HG02943 (cell line): ENCODE results near the gene OSBPL10.

Source experiments
- ATAC-seq: cut with Tn5 transposase; IDR thresholded peaks from one replicate; pipeline ENCODE4 v1.9.1; 2021; ENCODE audit warnings: mild to moderate bottlenecking, low read depth, moderate library complexity; ENCODE audit not compliant: unreplicated experiment

The OSBPL10 gene

GRCh38 chr3:31959951-31960792, 20.9 kb downstream of the OSBPL10 start:
- peak; percentile 26 for ATAC-seq

- no peak for ATAC-seq
Measured at GRCh38 chr3:31959251-31959650, 21.8 kb downstream of the OSBPL10 start.

DNA sequence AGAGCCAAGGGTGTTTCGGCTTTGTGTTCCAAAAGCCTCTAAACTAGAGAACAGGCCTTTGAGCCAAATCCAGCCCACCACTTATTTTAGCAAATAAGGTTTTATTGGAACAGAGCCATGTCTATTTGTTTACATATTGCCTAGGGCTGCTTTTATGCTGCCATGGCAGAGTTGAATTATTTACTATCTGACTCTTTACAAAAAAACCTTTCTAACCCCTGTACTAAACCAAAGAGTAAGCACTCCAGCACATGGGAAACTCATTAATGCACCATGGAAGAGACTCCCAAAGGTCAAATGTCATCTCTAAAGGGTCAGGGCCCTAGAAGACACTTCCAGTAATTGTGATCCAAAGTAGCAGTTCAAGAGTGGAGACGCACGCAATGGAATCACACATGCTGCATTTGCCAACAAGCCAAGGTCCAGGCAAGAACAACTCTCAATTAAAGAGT, 22.3 kb downstream of the OSBPL10 start:
- ATAC-seq: no peak

DNA sequence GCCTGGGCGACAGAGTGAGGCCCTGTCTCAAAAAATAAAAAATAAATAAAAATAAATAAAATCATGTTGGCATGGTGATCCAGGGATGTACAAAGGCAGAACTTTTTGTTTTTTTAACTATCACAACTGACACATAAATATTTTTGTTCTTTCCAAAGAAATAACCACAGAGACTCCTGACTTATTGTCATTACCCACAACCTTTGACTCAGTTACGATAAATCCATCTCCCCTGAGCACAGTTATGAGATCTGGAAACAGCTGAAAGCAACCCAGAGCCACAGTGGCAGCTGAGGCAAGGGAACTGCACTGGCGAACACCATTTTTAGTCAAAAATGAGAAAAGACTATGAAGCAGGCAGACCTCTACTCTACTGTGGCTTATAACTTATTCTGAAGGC, 24.0 kb downstream of the OSBPL10 start:
- ATAC-seq: no peak

DNA sequence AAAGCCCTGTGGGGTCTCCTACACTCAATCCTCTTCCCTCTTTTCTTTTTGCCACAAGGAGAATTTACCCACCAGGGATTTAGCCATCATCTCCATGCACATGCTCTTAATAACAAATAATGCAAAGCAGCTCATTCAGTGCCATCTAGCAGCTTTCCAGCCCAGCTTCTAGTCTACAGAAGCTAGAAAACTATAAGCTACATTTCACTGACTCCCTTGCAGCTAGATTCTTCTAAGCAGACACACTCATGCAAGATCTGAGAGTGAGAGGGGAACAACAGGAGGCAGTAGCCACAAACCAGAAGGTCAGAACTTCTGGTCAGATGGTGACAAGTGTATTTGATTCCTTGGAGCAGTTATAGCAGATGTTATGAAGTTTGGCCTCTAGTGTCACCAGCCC, 25.5 kb downstream of the OSBPL10 start:
- no peak for ATAC-seq

- ATAC-seq: no peak
Measured at GRCh38 chr3:31953636-31954035, 27.4 kb downstream of the OSBPL10 start.

DNA sequence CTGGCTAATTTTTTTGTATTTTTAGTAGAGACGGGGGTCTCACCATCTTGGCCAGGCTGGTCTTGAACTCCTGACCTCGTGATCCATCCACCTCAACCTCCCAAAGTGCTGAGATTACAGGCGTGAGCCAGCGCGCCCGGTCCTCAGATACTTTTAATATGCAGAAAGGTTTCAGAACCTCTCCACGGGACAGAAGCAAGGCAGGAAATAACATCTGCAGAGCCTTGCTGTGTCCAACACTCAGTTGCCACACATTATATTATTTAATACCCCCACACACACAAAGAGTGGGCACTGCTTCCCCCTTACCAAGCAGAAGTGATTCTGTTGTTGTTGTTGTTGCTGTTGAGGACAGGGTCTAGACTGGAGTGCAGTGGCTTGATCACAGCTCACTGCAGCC, 28.0 kb downstream of the OSBPL10 start:
- ATAC-seq: no peak

- peak; percentile 92 for ATAC-seq
Measured at GRCh38 chr3:31952205-31952604, 28.9 kb downstream of the OSBPL10 start.

DNA sequence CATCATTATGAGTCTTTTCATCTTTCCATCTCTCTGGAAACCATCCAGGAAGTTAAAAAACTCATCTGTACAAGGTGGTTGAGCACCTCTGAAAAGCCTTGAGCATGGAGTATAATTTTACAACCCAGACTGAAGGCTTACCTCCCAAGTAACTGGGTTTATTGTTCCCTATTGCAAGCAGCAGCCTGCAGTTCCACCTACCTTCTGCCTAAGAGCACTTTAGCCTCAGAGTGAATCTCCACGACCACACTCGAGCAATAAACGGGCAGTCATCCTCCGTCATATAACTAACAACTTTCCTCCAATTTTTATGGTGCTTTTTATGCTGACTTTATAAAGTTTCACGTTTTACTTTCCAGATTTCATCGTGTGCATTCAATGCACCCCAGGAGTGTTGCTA, 32.8 kb downstream of the OSBPL10 start:
- ATAC-seq: no peak

- ATAC-seq: no peak
Measured at GRCh38 chr3:31947671-31948091, 33.4 kb downstream of the OSBPL10 start.

GRCh38 chr3:31947162-31947561, 33.9 kb downstream of the OSBPL10 start:
- no peak for ATAC-seq

- ATAC-seq: no peak
Measured at GRCh38 chr3:31946484-31947081, 34.5 kb downstream of the OSBPL10 start.

GRCh38 chr3:31945738-31946052, 35.4 kb downstream of the OSBPL10 start:
- ATAC-seq: no peak

GRCh38 chr3:31943041-31943440, 38.0 kb downstream of the OSBPL10 start:
- no peak for ATAC-seq

DNA sequence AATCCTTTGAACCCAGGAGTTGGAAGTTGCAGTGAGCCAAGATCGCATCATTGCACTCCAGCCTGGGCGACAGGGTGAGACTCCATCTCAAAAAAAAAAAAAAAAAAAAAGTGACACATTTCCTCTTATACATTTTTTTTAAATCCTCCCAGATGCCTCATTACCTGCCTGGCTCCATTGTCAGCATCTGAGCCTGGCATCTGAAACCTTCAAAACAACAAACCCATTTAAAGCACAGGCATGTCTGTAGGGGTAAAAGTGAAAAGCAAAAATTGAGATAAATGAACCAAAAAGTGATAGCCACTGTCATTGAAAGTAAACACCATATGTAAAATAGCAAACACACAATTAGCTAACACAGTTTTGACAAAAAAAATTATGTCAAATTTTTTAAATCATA, 38.6 kb downstream of the OSBPL10 start:
- no peak for ATAC-seq

- no peak for ATAC-seq
Measured at GRCh38 chr3:31937225-31937624, 43.8 kb downstream of the OSBPL10 start.

- ATAC-seq: no peak
Measured at GRCh38 chr3:31936420-31937060, 44.5 kb downstream of the OSBPL10 start.

DNA sequence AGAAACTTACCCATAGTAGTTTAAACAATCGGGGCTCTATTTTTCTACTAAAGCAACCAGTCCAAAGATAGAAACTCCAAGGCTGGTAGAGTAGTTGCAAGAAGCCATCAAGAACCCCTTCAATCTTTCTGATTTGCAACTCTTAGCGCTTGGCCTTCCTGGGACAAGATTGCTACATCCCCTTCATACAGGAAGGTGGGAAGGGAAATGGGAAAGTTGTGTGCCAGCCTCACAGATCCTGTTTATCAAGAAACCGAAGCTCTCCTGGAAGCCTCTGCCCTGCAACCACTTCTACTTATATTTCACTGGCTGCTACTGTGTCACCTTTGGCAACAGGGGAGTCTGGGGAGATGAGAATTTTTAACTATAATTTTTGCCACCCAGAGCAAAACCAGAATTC, 46.2 kb downstream of the OSBPL10 start:
- ATAC-seq: no peak

DNA sequence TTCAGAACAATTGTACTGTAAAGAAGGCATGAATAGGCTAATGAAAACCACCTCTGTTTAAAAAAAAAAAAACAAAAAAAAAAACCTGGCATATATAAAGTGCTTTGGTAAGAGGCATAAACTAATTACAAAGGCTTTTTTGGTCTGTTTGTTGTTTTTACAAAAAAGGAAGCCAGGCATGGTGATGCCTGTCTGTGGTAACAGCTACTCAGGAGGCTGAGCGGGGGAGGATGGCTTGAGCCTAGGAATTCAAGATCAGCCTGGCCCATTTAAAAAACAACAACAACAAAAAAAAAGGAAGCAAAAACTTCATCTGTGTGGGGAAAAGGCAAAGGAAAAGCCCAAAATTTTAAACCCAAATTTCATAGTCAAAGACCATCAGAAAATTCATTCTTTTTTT, 47.0 kb downstream of the OSBPL10 start:
- ATAC-seq: no peak

DNA sequence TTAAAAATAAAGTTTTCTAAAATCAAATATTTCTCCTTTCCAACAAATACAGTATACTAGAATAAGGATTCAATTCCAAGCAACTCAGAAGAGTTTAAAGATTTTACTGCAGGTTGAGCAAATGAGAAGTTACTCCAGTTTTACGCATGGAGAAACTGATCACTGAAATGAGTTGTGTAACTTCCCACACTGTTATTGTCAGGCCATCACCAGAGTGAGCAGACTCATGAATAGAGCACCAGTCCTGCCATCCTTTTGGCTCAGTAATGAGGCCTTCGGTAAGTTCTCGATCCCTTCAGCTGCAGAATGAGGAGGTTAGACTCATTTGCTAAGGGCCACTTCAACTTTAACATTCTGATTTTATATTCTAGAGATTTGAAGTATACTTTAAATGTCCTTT, 48.1 kb downstream of the OSBPL10 start:
- no peak for ATAC-seq

GRCh38 chr3:31929826-31930502, 51.1 kb downstream of the OSBPL10 start:
- ATAC-seq: no peak
